Measurements from ENCODE around the gene FEZ2. TPM values are rescaled to one million over a fixed set of nuclear protein-coding genes. Genes with fewer than 3 reads are reported as not detected.

The FEZ2 gene
- total RNA-seq, 1 experiment from 2014 or later, result 52.6 TPM

DNA sequence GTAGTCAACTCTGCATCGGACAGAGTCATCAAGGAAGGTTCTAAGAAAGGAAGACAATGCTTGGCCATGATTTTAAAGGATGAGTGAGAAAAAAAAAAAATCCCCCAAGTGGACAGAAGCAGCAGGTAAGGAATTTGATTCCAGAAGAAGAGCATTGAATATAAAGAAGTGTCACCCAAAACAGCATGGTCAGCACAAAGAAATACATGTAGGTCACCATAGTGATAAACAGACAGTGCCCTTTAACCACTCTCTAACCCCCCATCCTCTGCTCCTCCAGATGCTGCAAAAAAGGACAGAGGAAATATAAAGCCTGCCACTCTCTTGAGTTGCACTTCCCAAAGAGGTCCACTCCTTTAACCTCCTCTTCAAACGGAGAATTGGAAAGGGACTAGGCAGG, 23.4 kb downstream of the FEZ2 start:
- no peak for ATAC-seq
- Histone ChIP-seq H3K9me2 (replicated peaks; ENCODE audit: low read length) (no peaks in the 10 kb centered on the region), H4K20me1 (ENCODE audit: low read length) (no peaks in the 10 kb centered on the region), H3F3A (ENCODE audit: low read length, unreplicated experiment) (peaks cover 3% of the 10 kb centered on the region), H3K27me3 (ENCODE audit: low read length) (no peaks in the 10 kb centered on the region), H3K4me1 (ENCODE audit: insufficient read depth, low read length) (peaks cover 58% of the 10 kb centered on the region), H3K36me3 (ENCODE audit: low read depth, low read length) (peaks cover 43% of the 10 kb centered on the region), H3K27ac (ENCODE audit: low read length) (no peak overlapping the region), H3K9me3 (ENCODE audit: low read length) (no peaks in the 10 kb centered on the region), H2AFZ (ENCODE audit: low read length) (no peak overlapping the region), H3K4me2 (ENCODE audit: low read length) (no peak overlapping the region), H3K79me2 (ENCODE audit: low read length) (peaks cover 84% of the 10 kb centered on the region), H3K4me3 (ENCODE audit: low read length) (no peak overlapping the region), H3K9ac (ENCODE audit: low read length) (no peak overlapping the region)
- BruUV-seq (replicated peaks), result no TSS peak
- no peak for DNase-seq
- CTCF ChIA-PET, result no interaction called here
- POLR2A ChIA-PET (ENCODE audit: unreplicated experiment), result no interaction called here
- TF ChIP-seq CTCF (conservative IDR thresholded peaks at IDR 0.05; ENCODE audit: low read depth, low read length), result no peak
- no peak for TF ChIP-seq EZH2phosphoT487 (IDR thresholded peaks at IDR 0.05; ENCODE audit: borderline replicate concordance, low read length)
- TF ChIP-seq EZH2 (IDR thresholded peaks at IDR 0.05; ENCODE audit: low read length, unreplicated experiment), result no peak
- intact Hi-C loops (cut with micrococcal nuclease), result loop anchor here (10.0 kb wide), 1 partner anchor 210 kb away; no protein-coding TSS in a partner anchor

GRCh38 chr2:36573165-36573564, 24.8 kb downstream of the FEZ2 start:
- BruUV-seq (replicated peaks), result TSS peak; percentile 4
- H3K27ac ChIP-seq (ENCODE audit: low read length), result peak overlapping the region; percentile 78

More at GRCh38 chr2:36573165-36573564, 24.8 kb downstream of the FEZ2 start:
- Histone ChIP-seq H2AFZ (ENCODE audit: low read length) (no peak overlapping the region), H4K20me1 (ENCODE audit: low read length) (no peaks in the 10 kb centered on the region), H3K9ac (ENCODE audit: low read length) (peak overlapping the region; percentile 38), H3F3A (ENCODE audit: low read length, unreplicated experiment) (peaks cover 13% of the 10 kb centered on the region), H3K79me2 (ENCODE audit: low read length) (peaks cover 79% of the 10 kb centered on the region), H3K4me1 (ENCODE audit: insufficient read depth, low read length) (peaks cover 59% of the 10 kb centered on the region), H3K9me3 (ENCODE audit: low read length) (no peaks in the 10 kb centered on the region), H3K9me2 (replicated peaks; ENCODE audit: low read length) (no peaks in the 10 kb centered on the region), H3K4me3 (ENCODE audit: low read length) (no peak overlapping the region), H3K27me3 (ENCODE audit: low read length) (no peaks in the 10 kb centered on the region), H3K4me2 (ENCODE audit: low read length) (peak overlapping the region; percentile 33), H3K36me3 (ENCODE audit: low read depth, low read length) (peaks cover 40% of the 10 kb centered on the region)
- TF ChIP-seq EZH2 (IDR thresholded peaks at IDR 0.05; ENCODE audit: low read length, unreplicated experiment) (no peak), EZH2phosphoT487 (IDR thresholded peaks at IDR 0.05; ENCODE audit: borderline replicate concordance, low read length) (no peak), CTCF (conservative IDR thresholded peaks at IDR 0.05; ENCODE audit: low read depth, low read length) (no peak)
- no peak for ATAC-seq
- no peak for DNase-seq
- POLR2A ChIA-PET (ENCODE audit: unreplicated experiment), result interaction anchor here (0.5 to 0.7 kb wide), 2 partner anchors 11 to 112 kb away, joined by 5 to 7 read pairs; no protein-coding TSS in a partner anchor
- intact Hi-C loops (cut with micrococcal nuclease), result loop anchor here (10.0 kb wide), 1 partner anchor 212 kb away; no protein-coding TSS in a partner anchor
- CTCF ChIA-PET, result no interaction called here
